Esophagus squamous epithelium (tissue), 5 donors: ENCODE measurements around the gene RETREG1. TPM values are rescaled to one million over a fixed set of nuclear protein-coding genes. Genes with fewer than 3 reads are reported as not detected.
A peak's percentile ranks its signal among the peaks of the same experiment; 100 is the strongest.

ENCODE experiments used
- DNase-seq: peaks from one replicate; lab custom pipeline; 2025; lab: John Stamatoyannopoulos, UW
- H3K27ac ChIP-seq, 4 donors: fragments of 200-600 bp; sonication (generic); one replicate each; pipeline ENCODE4 v1.5.1; 2016 to 2019; ENCODE audit warnings: mild to moderate bottlenecking in 1 of 4
- H3K27me3 ChIP-seq, 4 donors: fragments of 200-600 bp; sonication (generic); 1 replicate in 3 of 4; 2 replicates in 1 of 4; pipeline versions ENCODE4 v1.5.1 to v1.6.0; 2017 to 2021; ENCODE audit warnings: antibody characterized with exemption in 1 of 4
- H3K36me3 ChIP-seq, 3 donors: fragments of 200-600 bp; sonication (generic); one replicate each; pipeline ENCODE4 v1.5.1; 2016 to 2019
- H3K4me1 ChIP-seq, 3 donors: fragments of 200-600 bp; sonication (generic); one replicate each; pipeline ENCODE4 v1.5.1; 2017 to 2019
- H3K4me3 ChIP-seq, 4 donors: fragments of 200-600 bp; sonication (generic); 1 replicate in 3 of 4; 2 replicates in 1 of 4; pipeline ENCODE4 v1.5.1; 2016 to 2019; ENCODE audit warnings: mild to moderate bottlenecking in 2 of 4, moderate library complexity in 1 of 4
- H3K9me3 ChIP-seq, 3 donors: fragments of 200-600 bp; sonication (generic); one replicate each; pipeline ENCODE4 v1.5.1; 2016 to 2019
- CTCF ChIP-seq, 6 experiments: fragments of 450-650 bp in 4 of 6; fragments of 200-600 bp in 2 of 6; sonication (generic) in 2 of 6; IDR thresholded peaks; one replicate each; pipeline ENCODE4 v1.5.1; 2016 to 2019; ENCODE audit warnings: antibody characterized with exemption in 6 of 6, mild to moderate bottlenecking in 4 of 6, moderate library complexity in 4 of 6
- POLR2A ChIP-seq, 4 donors: fragments of 450-650 bp; IDR thresholded peaks; one replicate each; pipeline ENCODE4 v1.6.1; 2017; ENCODE audit warnings: antibody characterized with exemption in 4 of 4, mild to moderate bottlenecking in 4 of 4, moderate library complexity in 3 of 4
- WGBS, 2 donors: methylation state at CpG; one replicate each; pipeline ENCODE4 v1.1.5; 2018; 5-methylcytosine and 5-hydroxymethylcytosine counted together
- intact Hi-C: fragments of 100-400 bp; cut with DNase I; formaldehyde crosslinking; loops from one replicate; pipeline ENCODE4 v1.15.0; 2022
- total RNA-seq, 4 donors: library from RNA; depleted of rRNA; stranded (reverse); fragments of >200 nt; gene quantifications; one replicate each; pipeline ENCODE4 v1.1.0, GENCODE V29; 2016
- donor health status: DM: yes; HTN: yes; CAD: no.

Gene RETREG1
- 1 to 10 TPM in 3 of 4 donors, under 1 TPM in 1; 0.68 to 6.1 (median 3.9) TPM for total RNA-seq

GRCh38 chr5:16616536-16617273, at the start of gene RETREG1:
RETREG1 (minus strand) TSS chr5:16616997; CDS start chr5:16616971, 26 bp downstream.
- Histone ChIP-seq H3K27ac (peak within 1 kb of the TSS; percentile 32 to 79 (median 64)), H3K9me3 (no peaks in the 10 kb centered on the region), H3K27me3 (peaks cover 0 to 19% (median 0%) of the 10 kb centered on the region in 4 donors), H3K4me1 (peaks cover 6 to 22% (median 15%) of the 10 kb centered on the region in 3 donors), H3K4me3 (peak within 1 kb of the TSS; percentile 49 to 92 (median 66)), H3K36me3 (no peaks in the 10 kb centered on the region)
- TF ChIP-seq POLR2A (IDR thresholded peaks at IDR 0.05) (peak in 1 of 4 donors; percentile 15), CTCF (IDR thresholded peaks at IDR 0.05) (no peak)
- no peak for DNase-seq
- WGBS, 2 donors = 2% methylated on average over 13 of the region's 86 CpGs; no CpG with 5 or more reads in 1 of the 2 donors
- intact Hi-C loops = no loop called here

GRCh38 chr5:16666130-16666882, 49.5 kb upstream of the RETREG1 start:
- Histone ChIP-seq H3K36me3 (peaks cover 0 to 74% (median 0%) of the 10 kb centered on the region in 3 donors), H3K27me3 (no peaks in the 10 kb centered on the region), H3K27ac (no peak overlapping the region), H3K9me3 (no peaks in the 10 kb centered on the region), H3K4me1 (peaks cover 0 to 18% (median 3%) of the 10 kb centered on the region in 3 donors), H3K4me3 (peak overlapping the region in 1 of 4 donors; percentile 19)
- TF ChIP-seq CTCF (IDR thresholded peaks at IDR 0.05) (no peak), POLR2A (IDR thresholded peaks at IDR 0.05) (no peak)
- no peak for DNase-seq
- 53 to 56% methylated on average over 7 to 14 of the region's 19 CpGs for WGBS, 2 donors
- intact Hi-C loops = no loop called here

GRCh38 chr5:16665601-16666000, 48.8 kb upstream of the RETREG1 start:
- TF ChIP-seq CTCF (IDR thresholded peaks at IDR 0.05) (no peak), POLR2A (IDR thresholded peaks at IDR 0.05) (no peak)
- intact Hi-C loops = no loop called here
- WGBS, 2 donors = 38 to 39% methylated on average over 3 of the region's 3 CpGs
- peaks cover 0 to 67% (median 0%) of the 10 kb centered on the region in 3 donors for H3K36me3 ChIP-seq
- H3K27me3 ChIP-seq = no peaks in the 10 kb centered on the region
- H3K4me1 ChIP-seq = peaks cover 0 to 18% (median 3%) of the 10 kb centered on the region in 3 donors
- H3K4me3 ChIP-seq = no peak overlapping the region
- H3K27ac ChIP-seq = no peak overlapping the region
- no peaks in the 10 kb centered on the region for H3K9me3 ChIP-seq
- no peak for DNase-seq

GRCh38 chr5:16664368-16664767, 47.6 kb upstream of the RETREG1 start:
- no peak overlapping the region for H3K4me3 ChIP-seq
- DNase-seq = no peak
- WGBS, 2 donors = 88 to 91% methylated on average over 4 to 5 of the region's 5 CpGs
- H3K9me3 ChIP-seq = no peaks in the 10 kb centered on the region
- no peak overlapping the region for H3K27ac ChIP-seq
- no peaks in the 10 kb centered on the region for H3K27me3 ChIP-seq
- peaks cover 0 to 18% (median 3%) of the 10 kb centered on the region in 3 donors for H3K4me1 ChIP-seq
- peaks cover 0 to 55% (median 0%) of the 10 kb centered on the region in 3 donors for H3K36me3 ChIP-seq
- TF ChIP-seq POLR2A (IDR thresholded peaks at IDR 0.05) (no peak), CTCF (IDR thresholded peaks at IDR 0.05) (no peak)
- intact Hi-C loops = no loop called here
